ENCODE data around the gene ATP2B2.

DNA sequence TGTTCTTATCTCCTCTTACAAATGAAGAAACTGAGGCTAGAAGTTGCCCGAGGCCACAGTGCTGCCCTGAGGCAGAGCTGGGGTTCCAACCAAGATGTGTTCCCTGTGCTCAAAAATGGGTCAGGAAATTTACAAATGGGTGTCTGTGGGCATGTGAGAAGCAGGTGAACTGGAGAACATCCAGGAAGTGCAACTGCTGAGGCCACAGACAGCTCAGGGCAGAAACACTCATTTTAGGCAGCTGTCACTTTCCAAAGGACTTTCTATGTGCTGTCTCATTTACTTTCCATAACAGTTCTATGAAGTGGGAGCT lies 47.2 kb upstream of the ATP2B2 start:
- TF ChIP-seq CTCF (conservative IDR thresholded peaks at IDR 0.05; ENCODE audit: low read length), result no peak
- no peak for TF ChIP-seq EZH2phosphoT487 (IDR thresholded peaks at IDR 0.05; ENCODE audit: borderline replicate concordance)

Data from Loucy (cell line).